GM23338 (cell line): ENCODE results near the gene DNAH8. TPM values are rescaled to one million over a fixed set of nuclear protein-coding genes. Genes with fewer than 3 reads are reported as not detected.

ENCODE experiments used
- ATAC-seq: fragments of 200-7000 bp; cut with Tn5 transposase; 3 replicates; pipeline ENCODE4 v1.9.1; 2020
- DNase-seq: peaks from one replicate; pipeline ENCODE4 v3.0.0-alpha.2; 2015; ENCODE audit warnings: low spot score
- H2AFZ ChIP-seq: fragments of 200-600 bp; sonication (generic); 2 replicates; pipeline ENCODE4 v1.8.0; 2016; ENCODE audit warnings: antibody characterized with exemption, mild to moderate bottlenecking, moderate library complexity
- H3F3A ChIP-seq: fragments of 200-600 bp; sonication (generic); replicated peaks from 2 replicates; pipeline ENCODE4 v1.8.0; 2017; ENCODE audit warnings: antibody characterized with exemption, mixed run types, low read depth
- H3K27ac ChIP-seq: fragments of 200-600 bp; sonication (generic); 2 replicates; pipeline ENCODE4 v1.6.1; 2016; ENCODE audit warnings: low read depth
- H3K27me3 ChIP-seq: fragments of 200-600 bp; sonication (generic); 2 replicates; pipeline ENCODE4 v1.8.0; 2016; ENCODE audit warnings: mild to moderate bottlenecking, mixed run types, moderate library complexity; ENCODE audit not compliant: insufficient read depth
- H3K36me3 ChIP-seq: fragments of 200-600 bp; sonication (generic); 2 replicates; pipeline ENCODE4 v1.8.0; 2016; ENCODE audit warnings: mild to moderate bottlenecking; ENCODE audit not compliant: insufficient read depth
- H3K4me1 ChIP-seq: fragments of 200-600 bp; sonication (generic); 2 replicates; pipeline ENCODE4 v1.8.0; 2016; ENCODE audit warnings: mild to moderate bottlenecking, moderate library complexity; ENCODE audit not compliant: insufficient read depth
- H3K4me2 ChIP-seq: fragments of 200-600 bp; sonication (generic); 2 replicates; pipeline ENCODE4 v1.7.1; 2017; ENCODE audit warnings: mixed run types
- H3K4me3 ChIP-seq: fragments of 200-600 bp; sonication (generic); 2 replicates; pipeline ENCODE4 v1.6.1; 2016; ENCODE audit warnings: mixed run types
- H3K79me2 ChIP-seq: fragments of 200-600 bp; sonication (generic); replicated peaks from 2 replicates; pipeline ENCODE4 v1.8.0; 2017; ENCODE audit warnings: mild to moderate bottlenecking; ENCODE audit not compliant: insufficient read depth
- H3K9me2 ChIP-seq: fragments of 200-600 bp; sonication (generic); 2 replicates; pipeline ENCODE4 v1.8.0; 2017; ENCODE audit not compliant: insufficient read depth
- H4K20me1 ChIP-seq: fragments of 200-600 bp; sonication (generic); replicated peaks from 2 replicates; pipeline ENCODE4 v1.8.0; 2017; ENCODE audit warnings: mild to moderate bottlenecking; ENCODE audit not compliant: insufficient read depth
- H3K27ac Mint-ChIP-seq: 2 replicates; pipeline ENCODE4 v1.8.0; 2020; ENCODE audit warnings: inconsistent platforms, mild to moderate bottlenecking, moderate library complexity, mixed read lengths
- H3K27me3 Mint-ChIP-seq: 3 replicates; pipeline ENCODE4 v1.8.0; 2022; ENCODE audit warnings: low read depth, mild to moderate bottlenecking, moderate library complexity, mixed read lengths, inconsistent platforms; ENCODE audit not compliant: insufficient read depth, poor library complexity
- H3K36me3 Mint-ChIP-seq: 3 replicates; pipeline ENCODE4 v1.8.0; 2021; ENCODE audit warnings: low read depth, mild to moderate bottlenecking, inconsistent platforms, moderate library complexity, mixed read lengths
- H3K4me1 Mint-ChIP-seq: 3 replicates; pipeline ENCODE4 v1.8.0; 2020; ENCODE audit warnings: mild to moderate bottlenecking, inconsistent platforms, mixed read lengths
- H3K4me3 Mint-ChIP-seq: 3 replicates; pipeline ENCODE4 v1.8.0; 2021; ENCODE audit warnings: moderate library complexity, mild to moderate bottlenecking, inconsistent platforms, mixed read lengths
- H3K9me3 Mint-ChIP-seq: 3 replicates; pipeline ENCODE4 v1.8.0; 2020; ENCODE audit warnings: moderate library complexity, mild to moderate bottlenecking, inconsistent platforms, mixed read lengths
- CREB1 ChIP-seq: fragments of 250-450 bp; sonication (Bioruptor Pico); IDR thresholded peaks from 2 replicates; pipeline ENCODE4 v1.5.0; 2020; ENCODE audit warnings: low read depth, mild to moderate bottlenecking, moderate library complexity
- EZH2 ChIP-seq: fragments of 200-600 bp; sonication (generic); IDR thresholded peaks from one replicate; pipeline ENCODE4 v1.8.0; 2017; ENCODE audit warnings: antibody characterized with exemption, mild to moderate bottlenecking, low read depth; ENCODE audit not compliant: unreplicated experiment
- EZH2phosphoT487 ChIP-seq: fragments of 200-600 bp; sonication (generic); IDR thresholded peaks from one replicate; pipeline ENCODE4 v1.8.1; 2018; ENCODE audit warnings: antibody characterized with exemption; ENCODE audit not compliant: unreplicated experiment
- JUNB ChIP-seq: IDR thresholded peaks from one replicate; pipeline ENCODE4 v1.6.1; 2016; ENCODE audit warnings: antibody characterized with exemption; ENCODE audit not compliant: unreplicated experiment
- NANOG ChIP-seq: IDR thresholded peaks from 2 replicates; pipeline ENCODE4 v1.6.1; 2016; ENCODE audit warnings: antibody characterized with exemption, borderline replicate concordance
- POLR2AphosphoS5 ChIP-seq: IDR thresholded peaks from 2 replicates; pipeline ENCODE4 v1.6.1; 2016; ENCODE audit warnings: antibody characterized with exemption, low read depth
- ZNF114 ChIP-seq: fragments of 250-450 bp; sonication (Bioruptor Pico); IDR thresholded peaks from 2 replicates; pipeline ENCODE4 v1.5.0; 2020; ENCODE audit warnings: mild to moderate bottlenecking, moderate library complexity
- ZNF331 ChIP-seq: fragments of 250-450 bp; sonication (Bioruptor Pico); IDR thresholded peaks from 2 replicates; pipeline ENCODE4 v1.5.0; 2020; ENCODE audit warnings: low read depth, mild to moderate bottlenecking, moderate library complexity
- polyA plus RNA-seq: library from polyadenylated mRNA; unstranded; fragments of >200 nt; fragmentation: Nextera tagmentation; extraction: Ambion mirVana; gene quantifications from 2 replicates; pipeline ENCODE4 v1.2.1, GENCODE V29; 2016
- total RNA-seq: library from RNA; depleted of rRNA; stranded (reverse); fragments of >200 nt; shearing (Covaris generic); gene quantifications from 2 replicates; pipeline ENCODE4 v1.2.3, GENCODE V29; 2014
- TF ChIP-seq, protein P1 (sequence below), 2 experiments: fragments of 200-600 bp in 1 of 2; sonication (generic) in 1 of 2; conservative IDR thresholded peaks; 2 replicates each; pipeline versions ENCODE4 v1.5.1 to v1.6.1; 2016 to 2017; ENCODE audit warnings: antibody characterized with exemption in 2 of 2, low read depth in 2 of 2, mild to moderate bottlenecking in 2 of 2, moderate library complexity in 1 of 2
- TF ChIP-seq, protein P2 (sequence below): IDR thresholded peaks from one replicate; pipeline ENCODE4 v1.6.1; 2018; ENCODE audit warnings: antibody characterized with exemption; ENCODE audit not compliant: unreplicated experiment
- TF ChIP-seq, protein P3 (sequence below): IDR thresholded peaks from 2 replicates; pipeline ENCODE4 v1.6.1; 2016; ENCODE audit warnings: antibody characterized with exemption

Gene DNAH8
- total and polyA plus RNA-seq, 2 experiments from 2014 or later = 0.02 TPM; not detected in 1

DNA sequence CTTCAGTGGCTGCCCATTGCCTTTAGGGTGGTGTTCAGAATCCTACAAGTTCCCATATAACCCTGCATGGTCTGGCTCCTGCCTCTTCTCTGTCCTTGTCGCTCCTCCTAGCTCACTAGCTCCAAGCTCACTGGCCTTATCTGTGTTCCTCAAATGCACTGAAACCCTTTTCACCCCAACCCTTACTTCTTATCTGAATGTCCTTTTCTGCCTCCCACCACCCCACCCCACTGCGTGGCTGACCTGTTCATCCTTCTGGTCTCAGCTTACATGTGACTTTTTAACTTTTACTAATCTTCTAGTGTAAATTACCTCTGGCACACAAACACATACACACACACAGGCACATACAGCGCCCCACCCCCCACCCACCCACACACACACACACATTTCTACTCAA lies 292.5 kb downstream of the DNAH8 start (continued):
- TF ChIP-seq, protein P1, sequence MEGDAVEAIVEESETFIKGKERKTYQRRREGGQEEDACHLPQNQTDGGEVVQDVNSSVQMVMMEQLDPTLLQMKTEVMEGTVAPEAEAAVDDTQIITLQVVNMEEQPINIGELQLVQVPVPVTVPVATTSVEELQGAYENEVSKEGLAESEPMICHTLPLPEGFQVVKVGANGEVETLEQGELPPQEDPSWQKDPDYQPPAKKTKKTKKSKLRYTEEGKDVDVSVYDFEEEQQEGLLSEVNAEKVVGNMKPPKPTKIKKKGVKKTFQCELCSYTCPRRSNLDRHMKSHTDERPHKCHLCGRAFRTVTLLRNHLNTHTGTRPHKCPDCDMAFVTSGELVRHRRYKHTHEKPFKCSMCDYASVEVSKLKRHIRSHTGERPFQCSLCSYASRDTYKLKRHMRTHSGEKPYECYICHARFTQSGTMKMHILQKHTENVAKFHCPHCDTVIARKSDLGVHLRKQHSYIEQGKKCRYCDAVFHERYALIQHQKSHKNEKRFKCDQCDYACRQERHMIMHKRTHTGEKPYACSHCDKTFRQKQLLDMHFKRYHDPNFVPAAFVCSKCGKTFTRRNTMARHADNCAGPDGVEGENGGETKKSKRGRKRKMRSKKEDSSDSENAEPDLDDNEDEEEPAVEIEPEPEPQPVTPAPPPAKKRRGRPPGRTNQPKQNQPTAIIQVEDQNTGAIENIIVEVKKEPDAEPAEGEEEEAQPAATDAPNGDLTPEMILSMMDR (conservative IDR thresholded peaks at IDR 0.05; ENCODE audit: low read depth in 2 of 2) = no peak
- no peak for TF ChIP-seq POLR2AphosphoS5
- TF ChIP-seq EZH2phosphoT487 = no peak
- no peak for TF ChIP-seq EZH2

DNA sequence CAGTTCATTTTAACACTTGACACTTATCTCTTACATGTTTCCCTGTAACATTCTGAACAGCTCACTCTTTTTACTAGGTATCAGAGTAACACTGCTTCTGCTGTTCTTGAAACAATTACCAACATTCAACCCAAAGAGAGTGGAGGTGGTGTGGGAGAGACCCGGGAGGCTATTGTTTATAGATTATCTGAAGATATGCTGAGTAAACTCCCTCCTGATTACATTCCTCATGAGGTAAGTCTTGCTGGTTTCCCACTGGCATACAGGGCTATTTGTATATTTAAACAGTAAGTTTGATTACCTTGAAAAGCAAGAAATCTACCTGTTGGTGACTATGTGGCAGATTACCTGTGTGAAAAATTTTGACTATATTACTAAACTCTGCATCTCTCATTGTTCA lies 293.6 kb downstream of the DNAH8 start:
- Histone ChIP-seq H4K20me1 (no peaks in the 10 kb centered on the region), H3K9me2 (no peaks in the 10 kb centered on the region), H3K4me1 (no peaks in the 10 kb centered on the region), H3K36me3 (no peaks in the 10 kb centered on the region), H3K27ac (no peak overlapping the region), H3K79me2 (no peaks in the 10 kb centered on the region), H3F3A (no peaks in the 10 kb centered on the region), H3K4me2 (no peak overlapping the region), H3K27me3 (no peaks in the 10 kb centered on the region), H3K4me3 (no peak overlapping the region), H2AFZ (no peak overlapping the region)
- DNase-seq = no peak
- no peaks in the 10 kb centered on the region for H3K9me3 Mint-ChIP-seq
- no peak overlapping the region for H3K4me3 Mint-ChIP-seq
- ATAC-seq = peak; percentile 51
- H3K36me3 Mint-ChIP-seq = no peaks in the 10 kb centered on the region
- H3K27ac Mint-ChIP-seq = no peak overlapping the region
- H3K27me3 Mint-ChIP-seq = no peaks in the 10 kb centered on the region
- peaks cover 3% of the 10 kb centered on the region; the same call in 1 of the 3 replicates for H3K4me1 Mint-ChIP-seq
- TF ChIP-seq JUNB = no peak
- TF ChIP-seq ZNF114 (CRISPR knock-in tag) = no peak
- TF ChIP-seq ZNF331 (CRISPR knock-in tag) = no peak
- no peak for TF ChIP-seq EZH2
- TF ChIP-seq, protein P1 (conservative IDR thresholded peaks at IDR 0.05; ENCODE audit: low read depth in 2 of 2) = no peak
- TF ChIP-seq EZH2phosphoT487 = no peak
- TF ChIP-seq, protein P2, sequence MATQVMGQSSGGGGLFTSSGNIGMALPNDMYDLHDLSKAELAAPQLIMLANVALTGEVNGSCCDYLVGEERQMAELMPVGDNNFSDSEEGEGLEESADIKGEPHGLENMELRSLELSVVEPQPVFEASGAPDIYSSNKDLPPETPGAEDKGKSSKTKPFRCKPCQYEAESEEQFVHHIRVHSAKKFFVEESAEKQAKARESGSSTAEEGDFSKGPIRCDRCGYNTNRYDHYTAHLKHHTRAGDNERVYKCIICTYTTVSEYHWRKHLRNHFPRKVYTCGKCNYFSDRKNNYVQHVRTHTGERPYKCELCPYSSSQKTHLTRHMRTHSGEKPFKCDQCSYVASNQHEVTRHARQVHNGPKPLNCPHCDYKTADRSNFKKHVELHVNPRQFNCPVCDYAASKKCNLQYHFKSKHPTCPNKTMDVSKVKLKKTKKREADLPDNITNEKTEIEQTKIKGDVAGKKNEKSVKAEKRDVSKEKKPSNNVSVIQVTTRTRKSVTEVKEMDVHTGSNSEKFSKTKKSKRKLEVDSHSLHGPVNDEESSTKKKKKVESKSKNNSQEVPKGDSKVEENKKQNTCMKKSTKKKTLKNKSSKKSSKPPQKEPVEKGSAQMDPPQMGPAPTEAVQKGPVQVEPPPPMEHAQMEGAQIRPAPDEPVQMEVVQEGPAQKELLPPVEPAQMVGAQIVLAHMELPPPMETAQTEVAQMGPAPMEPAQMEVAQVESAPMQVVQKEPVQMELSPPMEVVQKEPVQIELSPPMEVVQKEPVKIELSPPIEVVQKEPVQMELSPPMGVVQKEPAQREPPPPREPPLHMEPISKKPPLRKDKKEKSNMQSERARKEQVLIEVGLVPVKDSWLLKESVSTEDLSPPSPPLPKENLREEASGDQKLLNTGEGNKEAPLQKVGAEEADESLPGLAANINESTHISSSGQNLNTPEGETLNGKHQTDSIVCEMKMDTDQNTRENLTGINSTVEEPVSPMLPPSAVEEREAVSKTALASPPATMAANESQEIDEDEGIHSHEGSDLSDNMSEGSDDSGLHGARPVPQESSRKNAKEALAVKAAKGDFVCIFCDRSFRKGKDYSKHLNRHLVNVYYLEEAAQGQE = no peak
- TF ChIP-seq POLR2AphosphoS5 = no peak
- TF ChIP-seq, protein P3, sequence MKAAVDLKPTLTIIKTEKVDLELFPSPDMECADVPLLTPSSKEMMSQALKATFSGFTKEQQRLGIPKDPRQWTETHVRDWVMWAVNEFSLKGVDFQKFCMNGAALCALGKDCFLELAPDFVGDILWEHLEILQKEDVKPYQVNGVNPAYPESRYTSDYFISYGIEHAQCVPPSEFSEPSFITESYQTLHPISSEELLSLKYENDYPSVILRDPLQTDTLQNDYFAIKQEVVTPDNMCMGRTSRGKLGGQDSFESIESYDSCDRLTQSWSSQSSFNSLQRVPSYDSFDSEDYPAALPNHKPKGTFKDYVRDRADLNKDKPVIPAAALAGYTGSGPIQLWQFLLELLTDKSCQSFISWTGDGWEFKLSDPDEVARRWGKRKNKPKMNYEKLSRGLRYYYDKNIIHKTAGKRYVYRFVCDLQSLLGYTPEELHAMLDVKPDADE = no peak
- TF ChIP-seq NANOG = no peak
- no peak for TF ChIP-seq CREB1 (CRISPR knock-in tag)
